ENCODE measurements around the gene DTD2.
"Not testable (repeated sequence)": the region's sequence is repeated elsewhere in the genome, so short reads cannot be mapped to it uniquely, and the experiment has no call there.

DTD2 gene

DNA sequence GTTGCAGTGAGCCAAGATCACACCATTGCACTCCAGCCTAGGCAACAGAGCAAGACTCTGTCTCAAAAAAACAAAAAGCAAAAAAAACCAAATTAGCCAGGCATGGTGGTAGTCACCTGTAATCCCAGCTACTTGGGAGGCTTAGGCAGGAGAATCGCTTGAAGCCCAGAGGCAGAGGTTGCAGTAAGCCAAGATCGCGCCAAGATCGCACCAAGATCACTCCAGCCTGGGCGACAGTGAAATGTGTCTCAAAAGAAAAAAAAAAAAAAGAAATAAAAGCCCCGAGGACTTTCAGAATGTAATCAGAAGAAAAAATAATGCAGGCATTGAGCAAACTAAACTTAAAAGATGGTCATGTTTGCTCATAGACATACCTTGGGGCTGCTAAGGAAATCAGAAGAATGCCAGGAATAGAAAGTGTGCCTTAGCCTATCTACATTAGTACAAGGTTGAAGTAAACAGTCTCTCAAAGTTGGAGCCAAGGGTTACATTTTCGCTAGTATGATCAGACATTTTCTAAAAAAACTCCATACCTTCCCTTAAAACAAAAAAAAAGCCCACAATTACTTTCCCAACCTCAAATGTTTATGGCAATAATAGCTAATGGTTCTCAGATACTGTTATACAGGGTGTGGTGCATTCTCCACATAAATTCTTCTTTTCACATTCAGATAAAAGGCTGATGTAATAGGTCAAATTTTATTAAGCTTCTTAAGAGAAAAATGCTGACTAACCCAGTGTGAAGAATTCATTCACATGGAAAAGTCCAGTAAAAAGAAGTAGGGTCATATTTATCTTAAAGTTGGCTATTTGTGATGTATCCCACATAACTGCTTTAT, 15.8 kb downstream of the DTD2 start:
- DNase-seq (ENCODE audit: low read depth in 2 of 2) = no peak

DNA sequence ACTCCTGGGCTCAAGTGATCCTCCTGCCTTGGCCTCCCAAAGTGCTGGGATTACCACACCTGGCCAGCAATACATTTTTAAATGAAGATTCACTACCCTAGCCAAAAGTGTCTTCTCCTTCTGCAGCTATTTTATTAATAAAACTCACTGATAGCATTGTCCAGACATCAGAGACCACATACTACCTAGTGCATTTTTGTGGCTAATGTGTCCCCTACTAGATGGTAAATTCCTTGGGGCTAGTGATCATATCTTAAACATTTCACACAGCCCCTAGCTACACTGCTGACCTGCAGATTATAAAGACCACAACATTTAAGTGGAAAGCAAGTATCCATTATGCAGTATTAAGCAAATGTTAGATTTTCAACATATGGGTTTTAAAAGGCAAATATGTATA, 17.0 kb downstream of the DTD2 start:
- DNase-seq (ENCODE audit: low read depth in 2 of 2) = no peak

- DNase-seq (ENCODE audit: low read depth in 2 of 2) = no peak
Measured at GRCh38 chr14:31439561-31439960, 17.7 kb downstream of the DTD2 start.

- DNase-seq (ENCODE audit: low read depth in 2 of 2) = not testable (repeated sequence)
Measured at GRCh38 chr14:31437045-31437691, 20.1 kb downstream of the DTD2 start.

DNA sequence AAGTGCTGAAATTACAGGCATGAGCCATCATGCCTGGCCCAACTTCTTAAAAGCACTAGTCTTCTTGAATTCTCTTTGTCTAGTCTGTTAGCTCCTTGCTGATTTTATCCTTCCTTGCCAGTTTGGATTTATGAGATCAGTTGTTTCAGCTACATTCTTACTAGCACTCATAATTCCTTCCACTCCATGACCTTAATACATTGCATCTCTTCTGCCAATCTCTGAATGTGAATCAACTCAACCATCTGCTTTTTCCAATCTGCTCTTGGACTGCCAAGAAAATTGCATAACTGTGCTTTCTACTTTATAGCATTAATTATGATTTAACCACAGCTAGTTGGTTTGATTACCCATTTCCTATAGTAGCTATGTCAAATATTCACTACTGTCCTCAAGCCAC, 22.0 kb downstream of the DTD2 start:
- DNase-seq (ENCODE audit: low read depth in 2 of 2) = no peak

DNA sequence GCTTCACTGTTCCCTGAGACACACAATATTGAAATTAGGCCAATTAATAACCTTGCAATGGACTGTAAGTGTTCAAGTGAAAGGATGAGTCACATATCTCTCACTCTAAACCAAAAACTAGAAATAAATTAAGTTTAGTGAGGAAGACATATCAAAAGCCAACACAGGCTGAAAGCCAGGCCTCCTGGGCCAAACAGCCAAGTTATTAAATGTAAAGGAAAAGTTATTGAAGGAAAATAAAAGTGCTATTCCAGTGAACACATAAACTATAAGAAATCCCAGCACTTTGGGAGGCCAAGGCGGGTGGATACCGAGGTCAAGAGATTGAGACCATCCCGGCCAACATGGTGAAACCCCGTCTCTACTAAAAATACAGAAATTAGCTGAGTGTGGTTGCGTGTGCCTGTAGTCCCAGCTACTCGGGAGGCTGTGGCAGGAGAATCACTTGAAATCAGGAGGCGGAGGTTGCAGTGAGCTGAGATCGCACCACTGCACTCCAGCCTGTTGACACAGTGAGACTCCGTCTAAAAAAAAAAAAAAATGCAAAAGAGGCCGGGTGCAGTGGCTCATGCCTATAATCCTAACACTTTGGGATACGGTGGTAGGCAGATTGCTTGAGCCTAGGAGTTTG, 26.6 kb downstream of the DTD2 start:
- no peak for DNase-seq (ENCODE audit: low read depth in 2 of 2)

DNA sequence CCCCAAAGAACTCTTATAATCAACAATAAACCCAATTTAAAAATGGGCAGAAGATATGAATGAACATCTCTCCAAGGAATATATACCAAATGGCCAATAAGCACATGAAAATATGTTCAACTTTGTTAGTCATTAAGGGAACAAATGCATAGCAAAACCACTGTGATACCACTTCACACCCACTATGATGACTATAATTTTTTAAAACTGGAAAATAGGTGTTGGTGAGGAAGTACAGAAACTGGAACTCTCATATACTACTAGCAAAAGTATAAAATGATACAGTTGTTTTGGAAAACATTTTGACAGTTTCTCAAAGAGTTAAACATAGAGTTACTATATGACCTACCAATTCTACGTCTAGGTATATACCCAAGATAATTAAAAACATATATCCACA, 27.5 kb downstream of the DTD2 start:
- no peak for DNase-seq (ENCODE audit: low read depth in 2 of 2)

DNA sequence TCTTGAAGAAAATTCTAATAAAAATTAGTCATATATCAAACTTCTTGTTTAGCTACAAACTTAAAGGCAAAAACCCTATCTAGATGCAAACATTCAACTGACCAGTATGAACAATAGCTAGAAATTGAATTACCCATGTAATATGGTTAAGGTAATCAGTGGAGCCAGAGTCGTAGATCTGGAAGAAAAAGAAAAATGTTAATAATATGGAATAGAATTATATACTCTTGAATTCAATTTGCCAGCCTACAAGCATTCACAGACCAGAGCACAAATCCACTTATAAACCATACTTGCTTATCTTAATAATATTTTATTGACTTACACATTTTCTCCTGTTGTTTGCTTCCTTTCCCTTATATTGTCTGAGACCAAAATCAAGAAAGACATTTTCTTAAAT, 29.3 kb downstream of the DTD2 start:
- no peak for DNase-seq (ENCODE audit: low read depth in 2 of 2)

DNA sequence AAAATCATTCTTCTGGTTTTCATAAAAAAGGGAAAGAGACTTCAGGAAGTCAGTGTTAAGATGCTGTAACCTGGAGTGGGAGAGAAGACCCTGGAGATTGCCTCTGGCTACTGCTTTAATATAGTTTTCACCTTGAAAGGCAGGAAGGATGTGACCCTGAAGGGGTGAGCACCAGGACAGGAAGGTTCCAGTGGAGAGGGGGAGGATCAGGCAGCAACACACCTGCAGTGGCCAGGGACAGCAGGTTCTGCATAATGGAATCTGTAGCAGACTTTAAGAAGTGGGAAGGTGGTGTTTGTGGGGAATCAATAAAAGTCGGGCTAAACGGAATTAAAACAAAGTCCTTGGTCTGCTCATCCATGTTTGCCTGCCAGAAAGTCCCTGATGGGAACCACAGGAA, 30.6 kb downstream of the DTD2 start:
- DNase-seq (ENCODE audit: low read depth in 2 of 2) = no peak

DNA sequence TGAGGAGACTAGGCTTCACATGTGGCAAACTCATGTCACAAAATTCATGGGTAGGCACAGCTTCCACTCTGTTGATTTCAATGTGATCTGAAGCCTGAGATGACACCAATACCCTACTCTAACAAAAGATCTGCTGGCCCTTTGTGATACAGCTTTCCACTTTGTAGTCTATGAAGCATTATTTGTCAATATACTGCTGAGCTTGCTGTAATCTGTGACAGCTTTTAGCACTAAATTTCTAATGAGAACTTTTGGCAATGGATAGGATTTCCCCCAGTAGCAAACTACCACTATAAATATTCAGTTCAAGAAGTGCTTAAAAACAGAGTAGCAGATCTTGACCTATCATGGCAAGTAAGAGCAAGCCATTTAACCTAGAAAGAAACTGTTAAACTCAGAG, 31.4 kb downstream of the DTD2 start:
- no peak for DNase-seq (ENCODE audit: low read depth in 2 of 2)

GRCh38 chr14:31421200-31421599, 36.1 kb downstream of the DTD2 start:
- DNase-seq (ENCODE audit: low read depth in 2 of 2) = no peak

DNA sequence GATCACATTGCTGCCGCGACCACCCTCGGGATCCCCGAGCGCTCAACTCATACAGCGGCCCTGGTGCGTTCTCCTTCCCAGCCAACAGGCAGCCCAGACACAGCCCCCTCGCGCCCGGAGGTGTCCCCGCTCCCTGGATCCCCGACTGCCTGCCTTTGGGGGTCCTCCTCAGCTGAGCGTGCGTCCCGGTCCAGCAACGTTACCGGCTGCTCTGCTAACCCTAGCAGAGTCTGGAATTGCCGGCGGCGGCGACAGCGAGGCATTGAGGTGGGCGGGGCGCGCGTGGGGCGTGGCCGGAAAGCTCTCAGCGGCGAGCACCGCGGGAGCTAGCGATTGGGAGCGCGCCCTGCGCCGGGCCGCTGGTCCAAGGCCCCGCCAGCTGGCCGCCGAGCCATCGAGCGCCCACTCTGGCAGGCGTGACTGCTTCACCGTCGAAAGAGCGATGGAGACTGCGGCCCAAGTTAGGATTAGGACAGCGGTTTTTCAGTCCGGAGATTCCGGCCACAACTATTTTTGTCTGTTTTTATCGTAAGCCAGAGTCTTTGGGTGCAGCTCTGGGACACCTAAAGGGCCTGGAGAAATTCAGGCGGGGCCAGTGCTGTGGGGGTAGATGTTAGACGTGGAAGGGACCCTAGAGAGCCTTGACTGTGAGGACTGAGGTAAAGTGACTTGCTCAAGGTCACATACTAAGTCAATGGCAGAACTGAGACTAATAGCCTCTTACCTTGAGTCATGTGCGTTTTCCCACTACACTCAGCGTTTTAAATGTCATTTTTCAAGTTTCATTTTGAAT, 36.8 kb downstream of the DTD2 start, which contains the start of gene HEATR5A:
HEATR5A (minus strand) TSS at position 232 of the 793 bp plus-strand sequence. CDS start 17,575 bp downstream, outside the sequence.
- peak; percentile 88 to 90 for DNase-seq (ENCODE audit: low read depth in 2 of 2)

- peak in 1 of 2 donors; percentile 2 for DNase-seq (ENCODE audit: low read depth in 2 of 2)
Measured at GRCh38 chr14:31419967-31420318, 37.4 kb downstream of the DTD2 start.

GRCh38 chr14:31419179-31419966, 37.9 kb downstream of the DTD2 start:
- DNase-seq (ENCODE audit: low read depth in 2 of 2) = no peak

GRCh38 chr14:31418440-31418839, 38.9 kb downstream of the DTD2 start:
- DNase-seq (ENCODE audit: low read depth in 2 of 2) = no peak

DNA sequence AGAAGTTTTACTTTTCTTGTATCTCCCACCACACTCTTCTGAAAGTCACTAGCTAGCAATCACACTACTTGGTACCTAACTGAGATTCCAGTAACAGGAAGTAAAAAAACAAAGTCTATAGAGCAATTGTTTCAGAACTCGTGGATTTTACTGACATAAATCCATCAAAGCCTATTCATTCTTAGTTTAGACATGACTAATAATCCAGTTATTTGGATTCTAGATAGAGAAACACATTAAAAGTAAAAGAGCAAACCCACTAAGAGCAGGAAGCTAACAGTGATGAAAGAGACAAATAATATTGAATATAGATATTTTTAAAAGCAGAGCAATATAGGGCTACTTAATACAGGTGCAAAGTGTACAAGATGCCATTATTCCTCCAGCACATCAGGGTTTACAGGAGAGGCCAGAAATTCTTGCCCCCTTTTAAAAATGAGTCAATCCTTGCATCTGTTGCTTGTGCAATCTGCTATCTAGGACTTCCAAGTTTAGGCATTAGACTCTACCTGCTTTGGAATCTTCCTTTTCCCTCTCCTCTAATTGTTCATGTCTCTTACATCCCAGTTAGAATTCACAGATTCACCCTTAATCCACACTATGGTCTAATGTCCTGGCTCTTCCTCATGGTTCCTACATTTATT, 43.0 kb downstream of the DTD2 start:
- no peak for DNase-seq (ENCODE audit: low read depth in 2 of 2)

DNA sequence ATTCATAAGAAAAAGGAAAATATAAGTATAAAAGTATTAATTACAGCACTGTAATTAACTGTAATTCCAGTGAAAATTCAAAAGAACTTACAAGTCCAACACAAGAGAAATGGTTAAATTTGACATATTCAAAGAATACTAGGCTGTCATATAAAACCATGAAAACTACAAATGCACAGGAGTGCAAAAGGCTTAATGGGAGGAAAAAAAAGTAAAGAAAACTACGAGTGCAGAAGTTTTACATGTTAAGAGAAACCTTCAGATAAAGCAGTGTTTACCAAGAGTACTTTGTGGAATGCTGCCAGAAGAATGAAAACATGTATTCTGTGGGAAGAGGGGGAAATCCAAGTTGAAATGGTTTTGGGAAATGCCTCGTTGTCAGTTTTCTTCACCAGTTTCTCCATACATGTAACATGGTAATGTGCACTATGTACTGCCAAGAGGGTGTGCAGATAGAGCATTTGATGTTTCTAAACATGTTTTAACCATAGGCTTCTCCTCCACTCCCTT, 46.0 kb downstream of the DTD2 start:
- no peak for DNase-seq (ENCODE audit: low read depth in 2 of 2)

DNA sequence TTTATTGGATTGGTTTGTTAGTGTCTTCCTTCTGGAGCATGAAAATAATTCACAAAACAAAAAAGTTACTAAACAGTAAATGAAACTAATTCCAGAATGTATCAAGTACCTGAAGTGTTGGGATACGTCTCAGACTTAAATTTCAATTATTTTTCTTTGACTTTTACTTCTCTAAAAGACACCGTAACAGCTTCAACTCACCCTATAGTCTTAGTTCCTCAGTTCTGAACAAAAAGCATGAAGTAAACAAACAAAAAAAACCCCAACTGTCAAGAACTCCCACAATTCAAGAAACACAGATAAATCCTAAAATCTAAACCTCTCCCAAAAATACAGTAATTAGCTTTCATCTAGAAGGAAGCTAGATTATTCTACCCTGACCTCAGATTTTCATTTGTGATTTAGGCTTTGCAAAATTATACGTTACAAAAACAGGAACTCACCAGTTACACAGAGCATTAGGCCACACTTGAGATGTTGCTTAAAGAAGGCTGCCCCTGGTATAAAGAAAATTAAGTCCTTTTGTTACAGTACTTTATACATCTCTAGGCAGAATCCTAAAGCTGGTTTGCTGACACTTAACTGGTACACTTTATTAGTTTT, 47.2 kb downstream of the DTD2 start:
- no peak for DNase-seq (ENCODE audit: low read depth in 2 of 2)

DNA sequence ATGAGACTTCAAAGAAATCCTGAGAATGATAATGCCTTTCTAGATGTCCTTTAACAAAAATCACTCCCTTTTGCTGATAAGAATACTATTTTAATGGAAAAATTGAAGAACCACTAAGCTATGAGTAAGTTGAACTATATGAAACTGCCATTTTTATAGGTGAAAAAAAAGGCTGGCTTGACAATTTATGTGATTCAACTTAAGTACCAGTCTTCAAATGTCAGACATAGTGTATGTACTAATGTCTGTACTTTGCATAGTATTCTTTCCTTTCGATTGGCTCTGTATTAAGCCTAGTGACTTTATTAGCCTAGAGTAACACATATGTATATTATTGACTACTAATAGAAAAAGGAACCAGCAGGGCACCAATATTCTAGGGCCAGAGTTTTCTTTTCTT, 48.9 kb downstream of the DTD2 start:
- DNase-seq (ENCODE audit: low read depth in 2 of 2) = no peak

DNA sequence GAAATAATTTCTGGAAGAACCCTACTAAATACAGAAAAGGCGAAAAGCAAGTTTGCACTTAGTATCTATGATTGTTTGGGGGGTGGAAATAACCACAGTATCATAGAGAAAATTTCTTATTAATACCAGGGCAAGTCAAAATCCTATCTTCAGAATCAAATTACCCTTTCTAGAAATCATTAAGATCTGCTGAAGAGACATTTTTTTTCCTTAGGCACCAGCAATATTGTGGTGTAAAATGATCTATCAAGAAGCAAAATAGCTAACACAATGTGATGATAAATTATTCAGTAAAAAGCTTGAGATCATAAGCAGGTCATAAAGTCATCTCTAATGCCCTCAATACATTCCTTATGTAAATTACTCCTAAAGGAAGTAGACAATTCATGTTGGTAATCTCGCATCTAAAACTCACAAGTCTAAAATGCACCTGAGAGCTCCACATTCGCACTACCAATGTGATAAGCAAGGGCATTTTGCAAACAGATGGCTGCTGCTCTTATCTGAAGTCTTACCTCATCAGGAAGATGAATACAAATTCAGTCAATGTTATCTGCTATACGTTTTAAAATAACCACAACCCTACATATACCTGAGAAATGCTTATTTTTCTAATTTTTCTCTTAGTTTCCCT, 51.6 kb downstream of the DTD2 start:
- DNase-seq (ENCODE audit: low read depth in 2 of 2) = no peak

Data from stimulated activated CD8-positive, alpha-beta memory T cell treated with anti-CD3 and anti-CD28 coated beads, Interleukin-2, amount 100 ng/mL, for 48 hours (primary cell).